Liver (tissue), 9 donors: ENCODE results near the gene RAG1. TPM values are rescaled to one million over a fixed set of nuclear protein-coding genes. Genes with fewer than 3 reads are reported as not detected.

Experiments
- DNase-seq: peaks from one replicate; pipeline ENCODE4 v3.0.0-alpha.2; 2017; ENCODE audit warnings: low spot score
- H3K27ac ChIP-seq, 2 donors: one replicate each; pipeline ENCODE4 v1.7.0; 2013; ENCODE audit warnings: inconsistent platforms in 2 of 2, low read length in 2 of 2, control low read depth in 1 of 2, low read depth in 1 of 2, mild to moderate bottlenecking in 1 of 2
- H3K27me3 ChIP-seq, 4 donors: one replicate each; pipeline versions ENCODE4 v1.6.1 to v1.7.0; 2013; ENCODE audit warnings: low read length in 3 of 4, inconsistent platforms in 1 of 4, mild to moderate bottlenecking in 1 of 4, moderate library complexity in 1 of 4; ENCODE audit not compliant: control insufficient read depth in 4 of 4, insufficient read depth in 4 of 4
- H3K36me3 ChIP-seq, 4 donors: one replicate each; pipeline versions ENCODE4 v1.6.1 to v1.7.0; 2013; ENCODE audit warnings: low read length in 3 of 4, mild to moderate bottlenecking in 3 of 4, low read depth in 1 of 4, moderate library complexity in 1 of 4; ENCODE audit not compliant: control insufficient read depth in 4 of 4, insufficient read depth in 3 of 4
- H3K4me1 ChIP-seq, 4 donors: one replicate each; pipeline versions ENCODE4 v1.6.1 to v1.7.0; 2013; ENCODE audit warnings: low read length in 3 of 4, mild to moderate bottlenecking in 3 of 4, moderate library complexity in 1 of 4; ENCODE audit not compliant: control insufficient read depth in 4 of 4, insufficient read depth in 4 of 4
- H3K4me3 ChIP-seq, 3 donors: one replicate each; pipeline versions ENCODE4 v1.6.1 to v1.7.0; 2013; ENCODE audit warnings: low read length in 3 of 3, control low read depth in 1 of 3, low read depth in 1 of 3, mild to moderate bottlenecking in 1 of 3
- H3K9ac ChIP-seq, 2 donors: one replicate each; pipeline ENCODE4 v1.7.0; 2013; ENCODE audit warnings: low read length in 2 of 2, mild to moderate bottlenecking in 2 of 2, moderate library complexity in 2 of 2, control low read depth in 1 of 2, low read depth in 1 of 2
- H3K9me3 ChIP-seq, 4 donors: one replicate each; pipeline versions ENCODE4 v1.6.1 to v1.7.0; 2013; ENCODE audit warnings: low read length in 3 of 4; ENCODE audit not compliant: control insufficient read depth in 4 of 4
- CTCF ChIP-seq: fragments of 150-350 bp; IDR thresholded peaks from 2 replicates; pipeline ENCODE4 v1.5.1; 2017; ENCODE audit warnings: improper control_type of control experiment, low read depth, low read length; ENCODE audit not compliant: missing input control
- EGR1 ChIP-seq, 2 donors: IDR thresholded peaks; 2 replicates each; pipeline ENCODE4 v1.6.1; 2016 to 2018; ENCODE audit warnings: antibody characterized with exemption in 2 of 2, low read depth in 2 of 2
- FOXA1 ChIP-seq: IDR thresholded peaks from 2 replicates; pipeline ENCODE4 v1.6.1; 2016; ENCODE audit warnings: antibody characterized with exemption
- FOXA2 ChIP-seq: IDR thresholded peaks from 2 replicates; pipeline ENCODE4 v1.6.1; 2016; ENCODE audit warnings: antibody characterized with exemption
- GABPA ChIP-seq, 2 donors: IDR thresholded peaks in 1 of 2; conservative IDR thresholded peaks in 1 of 2; 2 replicates each; pipeline ENCODE4 v1.6.1; 2016; ENCODE audit warnings: antibody characterized with exemption in 2 of 2, mild to moderate bottlenecking in 1 of 2, moderate library complexity in 1 of 2
- HNF4A ChIP-seq, 2 donors: conservative IDR thresholded peaks; 2 replicates each; pipeline ENCODE4 v1.6.1; 2016; ENCODE audit warnings: antibody characterized with exemption in 2 of 2, mild to moderate bottlenecking in 2 of 2
- HNF4G ChIP-seq: IDR thresholded peaks from 2 replicates; pipeline ENCODE4 v1.6.1; 2016; ENCODE audit warnings: antibody characterized with exemption
- JUND ChIP-seq, 2 donors: IDR thresholded peaks; 2 replicates each; pipeline ENCODE4 v1.6.1; 2016; ENCODE audit warnings: antibody characterized with exemption in 2 of 2
- MAX ChIP-seq: IDR thresholded peaks from 2 replicates; pipeline ENCODE4 v1.6.1; 2016; ENCODE audit warnings: antibody characterized with exemption
- NR2F2 ChIP-seq: IDR thresholded peaks from 2 replicates; pipeline ENCODE4 v1.6.1; 2016; ENCODE audit warnings: antibody characterized with exemption
- RAD21 ChIP-seq, 2 donors: IDR thresholded peaks; 2 replicates each; pipeline ENCODE4 v1.6.1; 2016; ENCODE audit warnings: antibody characterized with exemption in 2 of 2, mild to moderate bottlenecking in 2 of 2
- REST ChIP-seq: IDR thresholded peaks from 2 replicates; pipeline ENCODE4 v1.6.1; 2016; ENCODE audit warnings: antibody characterized with exemption, mild to moderate bottlenecking
- RXRA ChIP-seq, 2 donors: IDR thresholded peaks; 2 replicates each; pipeline ENCODE4 v1.6.1; 2017 to 2018; ENCODE audit warnings: antibody characterized with exemption in 2 of 2, mild to moderate bottlenecking in 1 of 2
- TAF1 ChIP-seq: conservative IDR thresholded peaks from 2 replicates; pipeline ENCODE4 v1.6.1; 2016; ENCODE audit warnings: antibody characterized with exemption, mild to moderate bottlenecking
- YY1 ChIP-seq: IDR thresholded peaks from 2 replicates; pipeline ENCODE4 v1.6.1; 2016; ENCODE audit warnings: antibody characterized with exemption, mild to moderate bottlenecking
- WGBS: extraction: QIAGEN DNeasy Blood & Tissue Kit; methylation state at CpG from one replicate; pipeline ENCODE4 v1.1.7; 2013; 5-methylcytosine and 5-hydroxymethylcytosine counted together
- polyA plus RNA-seq, 2 donors: library from polyadenylated mRNA; stranded (reverse) in 1 of 2; unstranded in 1 of 2; fragments of 200-250 nt in 1 of 2; fragments of >200 nt in 1 of 2; fragmentation: Nextera tagmentation in 1 of 2; extraction: Ambion mirVana in 1 of 2; gene quantifications; one replicate each; pipeline versions ENCODE4 v1.2.1 to v1.2.3, GENCODE V29; 2013 to 2015
- total RNA-seq, 2 donors: library from RNA; depleted of rRNA; stranded (reverse); fragments of >200 nt; gene quantifications; one replicate each; pipeline ENCODE4 v1.2.3, GENCODE V29; 2014
- TF ChIP-seq, protein P1 (sequence below): IDR thresholded peaks from 2 replicates; pipeline ENCODE4 v1.6.1; 2016; ENCODE audit warnings: antibody characterized with exemption
- donor health status: healthy.
- donor health status: healthy.
- donor health status: healthy.
- donor health status: healthy.
- donor health status: healthy.

RAG1 gene
- total and polyA plus RNA-seq, 4 donors: 0.43 to 4.3 (median 0.93) TPM

- no peak for TF ChIP-seq RXRA (IDR thresholded peaks at IDR 0.05)
- TF ChIP-seq HNF4G: no peak
- TF ChIP-seq, protein P1, sequence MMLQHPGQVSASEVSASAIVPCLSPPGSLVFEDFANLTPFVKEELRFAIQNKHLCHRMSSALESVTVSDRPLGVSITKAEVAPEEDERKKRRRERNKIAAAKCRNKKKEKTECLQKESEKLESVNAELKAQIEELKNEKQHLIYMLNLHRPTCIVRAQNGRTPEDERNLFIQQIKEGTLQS: no peak
- DNase-seq: no peak
- Histone ChIP-seq H3K27me3 (no peaks in the 10 kb centered on the region), H3K27ac (no peak overlapping the region), H3K4me1 (no peaks in the 10 kb centered on the region), H3K36me3 (no peaks in the 10 kb centered on the region), H3K9me3 (no peaks in the 10 kb centered on the region), H3K9ac (no peak overlapping the region), H3K4me3 (peak overlapping the region in 1 of 3 donors; percentile 25)
- 72% methylated on average over 6 of the region's 6 CpGs for WGBS
Measured at GRCh38 chr11:36565031-36565610, 2.7 kb upstream of the RAG1 start.

DNA sequence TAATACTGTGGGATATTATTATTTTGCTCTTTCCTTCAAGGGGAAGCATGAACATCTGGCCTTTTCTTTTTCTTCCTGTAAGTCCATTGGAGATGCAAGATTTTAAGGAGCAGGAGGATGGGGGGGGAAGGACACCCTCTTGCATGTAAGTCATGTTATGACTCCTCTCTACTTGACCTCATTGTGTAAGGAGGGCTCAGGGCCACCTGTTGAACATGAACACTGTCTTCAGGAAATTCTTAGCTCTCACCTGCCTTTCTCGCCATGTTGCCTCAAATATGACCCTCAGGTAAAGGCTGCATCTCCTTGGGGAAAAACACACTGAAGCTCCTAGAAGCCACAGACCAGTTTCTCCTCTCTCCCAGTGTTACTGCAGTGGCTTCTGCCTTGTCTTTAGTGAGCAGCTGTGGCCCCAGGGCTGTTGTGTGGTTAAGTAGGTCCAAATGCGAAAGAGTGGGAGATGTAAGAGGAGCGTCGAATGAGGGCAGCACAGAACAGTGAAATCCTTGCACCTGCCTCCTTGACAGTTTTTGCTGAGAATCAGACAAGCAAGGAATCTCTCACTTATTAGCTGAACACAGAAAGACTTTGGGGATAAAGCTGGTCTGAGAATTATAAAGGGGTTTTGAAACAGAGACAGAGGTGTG is 1.3 kb upstream of the RAG1 start:
- H3K4me3 ChIP-seq: no peak overlapping the region
- no peak for TF ChIP-seq FOXA2
- no peak for TF ChIP-seq TAF1
- no peak for TF ChIP-seq HNF4G
- TF ChIP-seq EGR1 (IDR thresholded peaks at IDR 0.05; ENCODE audit: low read depth in 2 of 2): no peak
- TF ChIP-seq, protein P1: no peak
- no peak for TF ChIP-seq JUND (IDR thresholded peaks at IDR 0.05)
- no peak for TF ChIP-seq CTCF
- no peak for TF ChIP-seq RXRA (IDR thresholded peaks at IDR 0.05)
- TF ChIP-seq REST: no peak
- no peak for TF ChIP-seq GABPA (IDR thresholded peaks at IDR 0.05 in 1 of 2, conservative IDR thresholded peaks at IDR 0.05 in 1 of 2)
- no peak for TF ChIP-seq MAX
- no peak for TF ChIP-seq YY1
- TF ChIP-seq HNF4A (conservative IDR thresholded peaks at IDR 0.05): no peak
- no peak for TF ChIP-seq FOXA1
- TF ChIP-seq NR2F2: no peak
- no peak for TF ChIP-seq RAD21 (IDR thresholded peaks at IDR 0.05)
- H3K9ac ChIP-seq: no peak overlapping the region
- no peak for DNase-seq
- 93% methylated on average over 4 of the region's 4 CpGs for WGBS
- H3K27me3 ChIP-seq: no peaks in the 10 kb centered on the region
- no peaks in the 10 kb centered on the region for H3K9me3 ChIP-seq
- no peaks in the 10 kb centered on the region for H3K36me3 ChIP-seq
- no peaks in the 10 kb centered on the region for H3K4me1 ChIP-seq
- no peak overlapping the region for H3K27ac ChIP-seq
